HCT116 (cell line): Measurements from ENCODE around the gene LIN7C.

Source experiments
- CTCF ChIP-seq, 3 experiments: fragments of 200-600 bp in 1 of 3; sonication (generic) in 1 of 3; IDR thresholded peaks in 2 of 3; conservative IDR thresholded peaks in 1 of 3; 2 replicates each; pipeline ENCODE4 v1.5.1; 2012 to 2017; ENCODE audit warnings: low read depth in 2 of 3, low read length in 2 of 3, antibody characterized with exemption in 1 of 3, borderline replicate concordance in 1 of 3, control low read depth in 1 of 3, mild to moderate bottlenecking in 1 of 3, mixed read lengths in 1 of 3, mixed run types in 1 of 3, moderate library complexity in 1 of 3; ENCODE audit not compliant: insufficient read depth in 1 of 3
- JUND ChIP-seq: IDR thresholded peaks from 2 replicates; pipeline ENCODE4 v1.6.1; 2012
- RAD21 ChIP-seq: IDR thresholded peaks from 2 replicates; pipeline ENCODE4 v1.6.1; 2012; ENCODE audit warnings: low read depth, mild to moderate bottlenecking

DNA sequence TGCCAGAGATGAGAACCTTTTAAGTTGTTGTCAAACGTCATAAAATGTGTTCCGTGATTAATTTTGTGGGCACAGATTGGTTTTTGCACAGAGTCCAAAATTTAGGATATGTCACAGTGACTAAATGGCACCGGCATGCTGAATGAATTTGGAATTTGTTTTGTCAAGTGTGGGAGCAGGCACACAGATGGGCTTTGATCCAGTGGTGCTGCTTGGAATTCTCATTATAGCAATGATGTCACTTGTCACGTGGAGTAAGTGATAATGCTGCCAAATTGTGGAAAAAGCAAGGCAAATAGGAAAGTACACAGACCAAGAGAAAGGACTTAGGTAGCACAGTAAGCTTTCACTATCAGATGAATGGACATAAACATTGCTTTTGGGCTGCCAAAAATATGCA lies 8.0 kb upstream of the LIN7C start:
- no peak for TF ChIP-seq CTCF (IDR thresholded peaks at IDR 0.05 in 2 of 3, conservative IDR thresholded peaks at IDR 0.05 in 1 of 3; ENCODE audit: borderline replicate concordance in 1 of 3, insufficient read depth in 1 of 3, low read depth in 2 of 3, low read length in 2 of 3)
- no peak for TF ChIP-seq RAD21
- no peak for TF ChIP-seq JUND
